Breast epithelium (tissue), 3 donors: Measurements from ENCODE around the gene LAIR2.

Source experiments
- CTCF ChIP-seq, 3 donors: fragments of 450-650 bp; IDR thresholded peaks; one replicate each; pipeline ENCODE4 v1.5.1; 2016 to 2017; ENCODE audit warnings: antibody characterized with exemption in 3 of 3, mild to moderate bottlenecking in 3 of 3, moderate library complexity in 3 of 3
- POLR2A ChIP-seq: fragments of 450-650 bp; IDR thresholded peaks from one replicate; pipeline ENCODE4 v1.6.1; 2016; ENCODE audit warnings: antibody characterized with exemption, mild to moderate bottlenecking, moderate library complexity
- POLR2AphosphoS5 ChIP-seq, 3 donors: sonication (generic); formaldehyde crosslinking; IDR thresholded peaks; one replicate each; pipeline ENCODE4 v1.6.1; 2017; ENCODE audit warnings: antibody characterized with exemption in 3 of 3

- TF ChIP-seq POLR2AphosphoS5 (IDR thresholded peaks at IDR 0.05) (no peak), POLR2A (no peak), CTCF (IDR thresholded peaks at IDR 0.05) (no peak)
Measured at GRCh38 chr19:54489766-54490165, 12.9 kb upstream of the LAIR2 start.
